T-cell (primary cell): ENCODE data around the gene FOXI2. TPM values are rescaled to one million over a fixed set of nuclear protein-coding genes. Genes with fewer than 3 reads are reported as not detected.

Experiments
- ATAC-seq, 4 experiments: fragments of 200-7000 bp in 3 of 4; fragments of 150-1000 bp in 1 of 4; cut with Tn5 transposase; replicated peaks in 1 of 4; 1 replicate in 3 of 4; 2 replicates in 1 of 4; pipeline ENCODE4 v1.10.0; 2021; ENCODE audit warnings: moderate library complexity in 3 of 4, mild to moderate bottlenecking in 2 of 4, moderate number of reproducible peaks in 1 of 4
- CTCF ChIA-PET, 2 donors: fragments of 300-600 bp; sonication (Branson Sonifier 250); formaldehyde crosslinking; loops; one replicate each; lab custom pipeline; 2022; ENCODE audit warnings: antibody characterized with exemption in 2 of 2; lab: Charles Lee
- POLR2A ChIA-PET, 2 donors: fragments of 300-600 bp; sonication (Branson Sonifier 250); formaldehyde crosslinking; loops; one replicate each; lab custom pipeline; 2022; ENCODE audit warnings: antibody characterized with exemption in 2 of 2; lab: Charles Lee
- DNase-seq, 35 experiments: peaks; one replicate each; pipeline versions ENCODE4 v3.0.0 to v3.0.0-alpha.2; 2013 to 2023
- H3K27ac ChIP-seq: one replicate; pipeline ENCODE4 v1.5.1; 2013; ENCODE audit warnings: low read length
- H3K27me3 ChIP-seq, 2 experiments: replicated peaks in 1 of 2; 1 replicate in 1 of 2; 2 replicates in 1 of 2; pipeline versions ENCODE4 v1.6.1 to v1.7.0; 2013; ENCODE audit warnings: low read length in 1 of 2, mixed read lengths in 1 of 2; ENCODE audit not compliant: control insufficient read depth in 2 of 2, insufficient read depth in 2 of 2; ENCODE audit errors: extremely low read depth in 1 of 2
- H3K36me3 ChIP-seq, 2 donors: 1 replicate in 1 of 2; 2 replicates in 1 of 2; pipeline versions ENCODE4 v1.6.1 to v1.7.0; 2013; ENCODE audit warnings: low read length in 1 of 2; ENCODE audit not compliant: control insufficient read depth in 2 of 2, insufficient read depth in 1 of 2; ENCODE audit errors: extremely low read depth in 1 of 2
- H3K4me1 ChIP-seq, 2 experiments: 1 replicate in 1 of 2; 2 replicates in 1 of 2; pipeline versions ENCODE4 v1.6.1 to v1.7.0; 2013; ENCODE audit warnings: low read length in 2 of 2, mixed read lengths in 1 of 2; ENCODE audit not compliant: insufficient read depth in 2 of 2, control insufficient read depth in 1 of 2; ENCODE audit errors: extremely low read depth in 1 of 2
- H3K4me3 ChIP-seq, 2 donors: 1 replicate in 1 of 2; 2 replicates in 1 of 2; pipeline versions ENCODE4 v1.5.1 to v1.7.0; 2013; ENCODE audit warnings: mild to moderate bottlenecking in 2 of 2, low read length in 1 of 2, moderate library complexity in 1 of 2; ENCODE audit not compliant: control insufficient read depth in 1 of 2; ENCODE audit errors: extremely low read depth in 1 of 2
- H3K9me3 ChIP-seq: 2 replicates; pipeline ENCODE4 v1.7.0; 2013
- H3K27ac Mint-ChIP-seq, 2 donors: one replicate each; pipeline ENCODE4 v1.8.0; 2020 to 2021; ENCODE audit warnings: mild to moderate bottlenecking in 2 of 2, mixed read lengths in 2 of 2
- H3K27me3 Mint-ChIP-seq, 2 donors: one replicate each; pipeline ENCODE4 v1.8.0; 2021 to 2022; ENCODE audit warnings: mixed read lengths in 2 of 2
- H3K36me3 Mint-ChIP-seq: one replicate; pipeline ENCODE4 v1.8.0; 2021; ENCODE audit warnings: mixed read lengths
- H3K4me1 Mint-ChIP-seq, 3 donors: one replicate each; pipeline ENCODE4 v1.8.0; 2020 to 2022; ENCODE audit warnings: mixed read lengths in 3 of 3, mild to moderate bottlenecking in 1 of 3
- H3K4me3 Mint-ChIP-seq, 3 donors: one replicate each; pipeline ENCODE4 v1.8.0; 2020 to 2022; ENCODE audit warnings: mild to moderate bottlenecking in 3 of 3, mixed read lengths in 3 of 3, moderate library complexity in 3 of 3
- H3K9me3 Mint-ChIP-seq, 3 donors: one replicate each; pipeline ENCODE4 v1.8.0; 2020 to 2022; ENCODE audit warnings: mixed read lengths in 3 of 3
- WGBS: methylation state at CpG from one replicate; pipeline ENCODE4 v1.1.5; 2013; ENCODE audit warnings: missing lambda C conversion rate; ENCODE audit not compliant: insufficient coverage; 5-methylcytosine and 5-hydroxymethylcytosine counted together
- total RNA-seq, 35 experiments: library from RNA in 6 of 35; stranded (reverse) in 6 of 35; fragments of 120-200 nt in 1 of 35; gene quantifications; one replicate each; pipeline versions ENCODE4 v1.2.1 to v1.2.4 and lab custom pipeline; 2013 to 2026

The FOXI2 gene
- total RNA-seq, 5 donors from 2014 or later (not counting 1 experiment from before 2014, with no cell fraction given), result not detected

- H3K27me3 ChIP-seq, result peaks cover 6 to 49% of the 10 kb centered on the region in 2 experiments
- H3K27me3 Mint-ChIP-seq, result peaks cover 30 to 49% of the 10 kb centered on the region in 2 donors
- ChIA-PET POLR2A (no interaction called here), CTCF (no interaction called here)
- H3K4me1 ChIP-seq, result no peaks in the 10 kb centered on the region
- H3K9me3 ChIP-seq, result no peaks in the 10 kb centered on the region
- DNase-seq (no peak), ATAC-seq (no peak)
- H3K27ac ChIP-seq, result no peak overlapping the region
- H3K4me3 Mint-ChIP-seq, result no peak overlapping the region
- no peak overlapping the region for H3K4me3 ChIP-seq
- WGBS, result 33% methylated on average over 10 of the region's 11 CpGs
- no peaks in the 10 kb centered on the region for H3K36me3 Mint-ChIP-seq
- H3K9me3 Mint-ChIP-seq, result peaks cover 0 to 4% (median 1%) of the 10 kb centered on the region in 3 donors
- H3K36me3 ChIP-seq, result no peaks in the 10 kb centered on the region
- no peak overlapping the region for H3K27ac Mint-ChIP-seq
- H3K4me1 Mint-ChIP-seq, result no peaks in the 10 kb centered on the region
These were observed 2.2 kb upstream of the FOXI2 start for GRCh38 chr10:127734753-127735152.

- H3K27me3 ChIP-seq, result peaks cover 6 to 49% of the 10 kb centered on the region in 2 experiments
These were observed 1.8 kb upstream of the FOXI2 start for GRCh38 chr10:127735156-127735555.

GRCh38 chr10:127735723-127736221 lies 1.2 kb upstream of the FOXI2 start:
- peak overlapping the region in 1 of 2 donors; percentile 7 for H3K4me3 ChIP-seq
- H3K36me3 ChIP-seq, result no peaks in the 10 kb centered on the region
- H3K9me3 ChIP-seq, result no peaks in the 10 kb centered on the region
- ChIA-PET CTCF (no interaction called here), POLR2A (no interaction called here)
- DNase-seq, result no peak
- Mint-ChIP-seq H3K27me3 (peaks cover 30 to 49% of the 10 kb centered on the region in 2 donors), H3K4me3 (no peak overlapping the region), H3K9me3 (peaks cover 0 to 4% (median 0%) of the 10 kb centered on the region in 3 donors), H3K36me3 (no peaks in the 10 kb centered on the region), H3K4me1 (no peaks in the 10 kb centered on the region), H3K27ac (no peak overlapping the region)
- WGBS, result 11% methylated on average over 5 of the region's 24 CpGs
- H3K4me1 ChIP-seq, result no peaks in the 10 kb centered on the region
- no peak overlapping the region for H3K27ac ChIP-seq
- ATAC-seq, result no peak
- peaks cover 6 to 49% of the 10 kb centered on the region in 2 experiments for H3K27me3 ChIP-seq

More at GRCh38 chr10:127735156-127735555, 1.8 kb upstream of the FOXI2 start:
- DNase-seq (no peak), ATAC-seq (no peak)
- H3K4me1 ChIP-seq, result no peaks in the 10 kb centered on the region
- ChIA-PET CTCF (no interaction called here), POLR2A (no interaction called here)
- H3K4me1 Mint-ChIP-seq, result no peaks in the 10 kb centered on the region
- H3K36me3 ChIP-seq, result no peaks in the 10 kb centered on the region
- peaks cover 30 to 49% of the 10 kb centered on the region in 2 donors for H3K27me3 Mint-ChIP-seq
- WGBS, result 31% methylated on average over 8 of the region's 13 CpGs
- H3K9me3 ChIP-seq, result no peaks in the 10 kb centered on the region
- no peak overlapping the region for H3K27ac ChIP-seq
- peaks cover 0 to 4% (median 0%) of the 10 kb centered on the region in 3 donors for H3K9me3 Mint-ChIP-seq
- H3K36me3 Mint-ChIP-seq, result no peaks in the 10 kb centered on the region
- no peak overlapping the region for H3K4me3 ChIP-seq
- no peak overlapping the region for H3K27ac Mint-ChIP-seq
- no peak overlapping the region for H3K4me3 Mint-ChIP-seq

GRCh38 chr10:127736222-127736914 lies 617 bp upstream of the FOXI2 start:
- H3K4me3 Mint-ChIP-seq, result no peak overlapping the region
- peaks cover 30 to 49% of the 10 kb centered on the region in 2 donors for H3K27me3 Mint-ChIP-seq
- no peak for ATAC-seq
- H3K4me3 ChIP-seq, result no peak overlapping the region
- H3K9me3 Mint-ChIP-seq, result peaks cover 0 to 4% (median 0%) of the 10 kb centered on the region in 3 donors
- DNase-seq, result no peak
- no peaks in the 10 kb centered on the region for H3K4me1 Mint-ChIP-seq
- no peaks in the 10 kb centered on the region for H3K9me3 ChIP-seq
- ChIA-PET POLR2A (no interaction called here), CTCF (no interaction called here)
- H3K27ac Mint-ChIP-seq, result no peak overlapping the region
- H3K27me3 ChIP-seq, result peaks cover 6 to 49% of the 10 kb centered on the region in 2 experiments
- no peak overlapping the region for H3K27ac ChIP-seq
- no peaks in the 10 kb centered on the region for H3K36me3 ChIP-seq
- no peaks in the 10 kb centered on the region for H3K36me3 Mint-ChIP-seq
- WGBS, result 8% methylated on average over 66 of the region's 66 CpGs
- H3K4me1 ChIP-seq, result no peaks in the 10 kb centered on the region

GRCh38 chr10:127737563-127738511 lies 852 bp downstream of the FOXI2 start:
- Histone ChIP-seq H3K36me3 (no peaks in the 10 kb centered on the region), H3K4me1 (no peaks in the 10 kb centered on the region), H3K27me3 (peaks cover 4 to 45% of the 10 kb centered on the region in 2 experiments), H3K4me3 (no peak overlapping the region), H3K9me3 (no peaks in the 10 kb centered on the region), H3K27ac (no peak overlapping the region)
- ChIA-PET CTCF (interaction anchor here in 1 of 2 donors (0.5 kb wide), 1 partner anchor 13 kb away, joined by 4 read pairs; no protein-coding TSS in a partner anchor), POLR2A (no interaction called here)
- DNase-seq (no peak), ATAC-seq (no peak)
- H3K36me3 Mint-ChIP-seq, result no peaks in the 10 kb centered on the region
- no peak overlapping the region for H3K27ac Mint-ChIP-seq
- H3K4me1 Mint-ChIP-seq, result no peaks in the 10 kb centered on the region
- peaks cover 0 to 4% (median 0%) of the 10 kb centered on the region in 3 donors for H3K9me3 Mint-ChIP-seq
- H3K27me3 Mint-ChIP-seq, result peaks cover 26 to 42% of the 10 kb centered on the region in 2 donors
- 15% methylated on average over 56 of the region's 59 CpGs for WGBS
- H3K4me3 Mint-ChIP-seq, result no peak overlapping the region
